ENCODE measurements around the gene SREBF2.

Gene SREBF2

GRCh38 chr22:41908411-41909309, 75.8 kb downstream of the SREBF2 start:
- no peak for DNase-seq (ENCODE audit: low spot score)

GRCh38 chr22:41909310-41910049, 76.6 kb downstream of the SREBF2 start:
- peak; percentile 46 for DNase-seq (ENCODE audit: low spot score)

- peak; percentile 68 for DNase-seq (ENCODE audit: low spot score)
Observed at GRCh38 chr22:41910050-41911000, 77.4 kb downstream of the SREBF2 start.

GRCh38 chr22:41911001-41911611, 78.2 kb downstream of the SREBF2 start:
- DNase-seq (ENCODE audit: low spot score) = no peak

GRCh38 chr22:41912338-41913039, 79.6 kb downstream of the SREBF2 start:
- no peak for DNase-seq (ENCODE audit: low spot score)

- DNase-seq (ENCODE audit: low spot score) = no peak
Observed at GRCh38 chr22:41913040-41913719, 80.3 kb downstream of the SREBF2 start.

GRCh38 chr22:41913842-41914534, 81.1 kb downstream of the SREBF2 start:
- DNase-seq (ENCODE audit: low spot score) = no peak

GRCh38 chr22:41914611-41915034, 81.7 kb downstream of the SREBF2 start:
- DNase-seq (ENCODE audit: low spot score) = no peak

- DNase-seq (ENCODE audit: low spot score) = no peak
Observed at GRCh38 chr22:41915035-41915785, 82.3 kb downstream of the SREBF2 start, which contains the start of gene SHISA8. Gene SHISA8 (minus strand): TSS chr22:41915074. CDS start chr22:41914667, 407 bp downstream.

GRCh38 chr22:41915786-41916493, 83.0 kb downstream of the SREBF2 start:
- DNase-seq (ENCODE audit: low spot score) = no peak

GRCh38 chr22:41916745-41917358, 83.9 kb downstream of the SREBF2 start:
- DNase-seq (ENCODE audit: low spot score) = no peak

- DNase-seq (ENCODE audit: low spot score) = no peak
Observed at GRCh38 chr22:41917375-41917902, 84.5 kb downstream of the SREBF2 start.

GRCh38 chr22:41917903-41918791, 85.2 kb downstream of the SREBF2 start:
- DNase-seq (ENCODE audit: low spot score) = peak; percentile 50

- no peak for DNase-seq (ENCODE audit: low spot score)
Observed at GRCh38 chr22:41919357-41920224, 86.7 kb downstream of the SREBF2 start.

GRCh38 chr22:41920271-41920976, 87.5 kb downstream of the SREBF2 start:
- DNase-seq (ENCODE audit: low spot score) = no peak
